Left ventricle myocardium inferior (tissue), 1 donor: Measurements from ENCODE around the gene RPAP2. TPM values are rescaled to one million over a fixed set of nuclear protein-coding genes. Genes with fewer than 3 reads are reported as not detected.
A peak's percentile ranks its signal among the peaks of the same experiment; 100 is the strongest.
"Not testable (repeated sequence)": the region's sequence is repeated elsewhere in the genome, so short reads cannot be mapped to it uniquely, and the experiment has no call there.

ENCODE experiments used
- DNase-seq: peaks from one replicate; pipeline ENCODE4 v3.0.0-alpha.2; 2020
- H3K27ac ChIP-seq: fragments of 200-600 bp; replicated peaks from 2 replicates; pipeline ENCODE4 v1.8.0; 2021
- H3K27me3 ChIP-seq: fragments of 200-600 bp; 2 replicates; pipeline ENCODE4 v1.8.0; 2021; ENCODE audit warnings: low read depth
- H3K36me3 ChIP-seq: fragments of 200-600 bp; 2 replicates; pipeline ENCODE4 v1.8.0; 2021
- H3K4me1 ChIP-seq: fragments of 200-600 bp; 2 replicates; pipeline ENCODE4 v1.8.0; 2021
- H3K4me3 ChIP-seq: fragments of 200-600 bp; 2 replicates; pipeline ENCODE4 v1.8.0; 2021; ENCODE audit warnings: mild to moderate bottlenecking, moderate library complexity
- H3K9me3 ChIP-seq: fragments of 200-600 bp; replicated peaks from 2 replicates; pipeline ENCODE4 v1.8.0; 2021
- CTCF ChIP-seq: fragments of 200-600 bp; IDR thresholded peaks from 2 replicates; pipeline ENCODE4 v1.8.0; 2021; ENCODE audit warnings: antibody characterized with exemption, mild to moderate bottlenecking, borderline replicate concordance
- intact Hi-C: fragments of 100-400 bp; cut with micrococcal nuclease; formaldehyde crosslinking; loops from one replicate; pipeline ENCODE4 v1.11.0; 2022
- total RNA-seq: library from RNA; stranded (reverse); fragmentation: NEBNext Ultra II Directional; extraction: Animal tissue kit (Norgen Biotek cat#: 25700); gene quantifications from one replicate; pipeline ENCODE4 v1.2.1, GENCODE V29; 2021
- donor health status: DM: no; HTN: yes; CAD: no; lungs with severe emphysema.

Gene RPAP2
- total RNA-seq, 1 donor from 2014 or later, result 25.3 TPM

- Histone ChIP-seq H3K9me3 (no peaks in the 10 kb centered on the region), H3K27me3 (no peaks in the 10 kb centered on the region), H3K4me1 (no peaks in the 10 kb centered on the region), H3K27ac (no peak overlapping the region), H3K36me3 (peaks cover 32% of the 10 kb centered on the region), H3K4me3 (no peak overlapping the region)
- no peak for DNase-seq
- intact Hi-C loops, result no loop called here
- TF ChIP-seq CTCF, result no peak
These were observed 22.8 kb upstream of the RPAP2 start for GRCh38 chr1:92276082-92276481.

- intact Hi-C loops, result no loop called here
- Histone ChIP-seq H3K9me3 (peaks cover 7% of the 10 kb centered on the region), H3K36me3 (peaks cover 37% of the 10 kb centered on the region), H3K27ac (no peak overlapping the region), H3K27me3 (no peaks in the 10 kb centered on the region), H3K4me1 (no peaks in the 10 kb centered on the region), H3K4me3 (no peak overlapping the region)
- DNase-seq, result no peak
- TF ChIP-seq CTCF, result no peak
These were observed 21.6 kb upstream of the RPAP2 start for GRCh38 chr1:92277105-92277723.

GRCh38 chr1:92279781-92280180 is 19.1 kb upstream of the RPAP2 start:
- peaks cover 32% of the 10 kb centered on the region for H3K36me3 ChIP-seq
- H3K27ac ChIP-seq, H3K9me3 ChIP-seq, H3K4me3 ChIP-seq, intact Hi-C loops, H3K4me1 ChIP-seq, DNase-seq, H3K27me3 ChIP-seq: not testable (repeated sequence)

GRCh38 chr1:92281411-92281810 is 17.4 kb upstream of the RPAP2 start:
- H3K9me3 ChIP-seq, H3K27me3 ChIP-seq, H3K27ac ChIP-seq, H3K4me1 ChIP-seq, intact Hi-C loops, H3K4me3 ChIP-seq, DNase-seq: not testable (repeated sequence)
- H3K36me3 ChIP-seq, result peaks cover 42% of the 10 kb centered on the region

GRCh38 chr1:92291372-92291999 is 7.4 kb upstream of the RPAP2 start:
- no peaks in the 10 kb centered on the region for H3K27me3 ChIP-seq
- peaks cover 5% of the 10 kb centered on the region for H3K4me1 ChIP-seq
- TF ChIP-seq CTCF, result peak; percentile 71
- no peaks in the 10 kb centered on the region for H3K9me3 ChIP-seq
- no peak overlapping the region for H3K4me3 ChIP-seq
- H3K36me3 ChIP-seq, result peaks cover 32% of the 10 kb centered on the region
- no peak overlapping the region for H3K27ac ChIP-seq
- no peak for DNase-seq
- intact Hi-C loops, result no loop called here

- no peak for DNase-seq
- Histone ChIP-seq H3K9me3 (no peaks in the 10 kb centered on the region), H3K27ac (peak overlapping the region; percentile 94), H3K4me1 (peaks cover 34% of the 10 kb centered on the region), H3K36me3 (peaks cover 5% of the 10 kb centered on the region), H3K4me3 (peak overlapping the region; percentile 71), H3K27me3 (no peaks in the 10 kb centered on the region)
- intact Hi-C loops, result no loop called here
- TF ChIP-seq CTCF, result no peak
These were observed 666 bp upstream of the RPAP2 start for GRCh38 chr1:92298213-92298572.
